ENCODE measurements around the gene C5orf47. TPM values are rescaled to one million over a fixed set of nuclear protein-coding genes. Genes with fewer than 3 reads are reported as not detected.
A peak's percentile ranks its signal among the peaks of the same experiment; 100 is the strongest.

C5orf47 gene
- total and polyA plus RNA-seq, 5 donors from 2014 or later = not detected

DNA sequence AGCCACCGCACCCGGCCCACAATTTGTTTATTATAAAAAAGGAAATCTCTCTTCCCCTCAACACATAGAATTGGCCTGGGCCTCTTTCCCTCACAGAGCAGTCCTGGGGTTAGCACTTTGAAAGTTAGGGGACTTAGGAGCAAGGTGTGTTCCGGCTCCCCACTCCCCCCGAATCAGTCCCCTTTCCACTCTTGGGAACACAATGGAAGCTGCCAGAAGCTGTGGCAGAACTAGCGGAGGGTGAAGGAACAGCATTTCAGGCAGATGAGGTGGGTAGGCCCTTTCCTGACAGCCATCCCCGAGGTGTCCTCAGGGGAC, 16.4 kb upstream of the C5orf47 start:
- Mint-ChIP-seq H3K27me3 (peaks cover 4% of the 10 kb centered on the region), H3K27ac (no peak overlapping the region), H3K4me1 (peaks cover 0 to 10% (median 4%) of the 10 kb centered on the region in 4 donors), H3K4me3 (peak overlapping the region in 1 of 4 donors; percentile 86), H3K36me3 (no peaks in the 10 kb centered on the region), H3K9me3 (peaks cover 0 to 1% (median 0%) of the 10 kb centered on the region in 7 donors)
- H3K4me1 ChIP-seq (ENCODE audit: control insufficient read depth, insufficient read depth, low read length, poor library complexity, severe bottlenecking) = peaks cover 13% of the 10 kb centered on the region
- H3K9me3 ChIP-seq (ENCODE audit: control insufficient read depth in 2 of 2, low read length in 2 of 2) = no peaks in the 10 kb centered on the region
- H3K27me3 ChIP-seq (ENCODE audit: control insufficient read depth, insufficient read depth, low read length) = no peaks in the 10 kb centered on the region
- H3K27ac ChIP-seq (ENCODE audit: insufficient read depth, low read length, poor library complexity, severe bottlenecking) = no peak overlapping the region
- H3K36me3 ChIP-seq (ENCODE audit: control insufficient read depth, insufficient read depth, low read length) = no peaks in the 10 kb centered on the region
- ATAC-seq (ENCODE audit: low read depth in 2 of 2) = no peak
- H3K4me3 ChIP-seq (ENCODE audit: low read depth, low read length) = no peak overlapping the region
- DNase-seq = no peak

DNA sequence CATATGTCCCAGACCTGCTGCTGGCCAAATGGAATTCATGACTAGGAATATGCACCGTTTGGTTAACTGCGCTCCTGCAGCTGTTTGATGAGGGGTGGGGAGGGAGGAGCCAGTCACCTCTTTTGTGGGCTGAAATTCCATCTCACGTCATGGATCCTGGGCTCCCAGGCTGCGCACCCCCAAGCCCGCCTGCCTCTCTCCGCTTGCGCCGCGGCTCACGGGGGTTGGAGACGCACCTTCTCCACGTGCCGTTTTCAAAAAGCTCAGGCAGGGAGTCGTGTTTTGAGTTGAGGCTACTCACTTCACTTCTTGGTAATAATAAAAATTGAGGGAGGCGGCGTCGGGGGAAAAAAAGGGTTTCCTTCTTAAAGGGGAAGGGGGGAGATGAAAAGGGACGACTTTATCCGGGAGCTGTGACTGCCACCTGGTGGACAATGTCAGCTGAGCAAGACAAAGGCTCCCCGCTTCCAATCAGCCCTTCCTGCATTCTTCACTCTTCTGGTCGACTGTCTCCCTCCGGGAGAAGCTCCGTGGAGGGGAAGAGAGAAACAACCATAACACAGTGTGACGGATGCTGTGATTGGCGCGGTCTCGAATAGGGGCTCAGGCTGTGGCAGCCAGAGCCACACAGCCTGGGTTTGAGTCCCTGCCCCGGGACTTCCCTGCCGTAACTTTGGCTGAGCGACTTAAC, 15.9 kb upstream of the C5orf47 start:
- Histone ChIP-seq H3K9me3 (ENCODE audit: control insufficient read depth in 2 of 2, low read length in 2 of 2) (no peaks in the 10 kb centered on the region), H3K27ac (ENCODE audit: insufficient read depth, low read length, poor library complexity, severe bottlenecking) (no peak overlapping the region), H3K27me3 (ENCODE audit: control insufficient read depth, insufficient read depth, low read length) (no peaks in the 10 kb centered on the region), H3K36me3 (ENCODE audit: control insufficient read depth, insufficient read depth, low read length) (no peaks in the 10 kb centered on the region), H3K4me1 (ENCODE audit: control insufficient read depth, insufficient read depth, low read length, poor library complexity, severe bottlenecking) (peaks cover 13% of the 10 kb centered on the region), H3K4me3 (ENCODE audit: low read depth, low read length) (peak overlapping the region; percentile 39)
- Mint-ChIP-seq H3K27ac (peak overlapping the region in 2 of 3 donors; percentile 4 to 35), H3K36me3 (no peaks in the 10 kb centered on the region), H3K9me3 (peaks cover 0 to 1% (median 0%) of the 10 kb centered on the region in 7 donors), H3K27me3 (peaks cover 9% of the 10 kb centered on the region), H3K4me1 (peaks cover 0 to 10% (median 4%) of the 10 kb centered on the region in 4 donors), H3K4me3 (peak overlapping the region; percentile 14 to 86 (median 74))
- ATAC-seq (ENCODE audit: low read depth in 2 of 2) = peak; percentile 73 to 74
- DNase-seq = peak; percentile 65 to 74 (median 74)

DNA sequence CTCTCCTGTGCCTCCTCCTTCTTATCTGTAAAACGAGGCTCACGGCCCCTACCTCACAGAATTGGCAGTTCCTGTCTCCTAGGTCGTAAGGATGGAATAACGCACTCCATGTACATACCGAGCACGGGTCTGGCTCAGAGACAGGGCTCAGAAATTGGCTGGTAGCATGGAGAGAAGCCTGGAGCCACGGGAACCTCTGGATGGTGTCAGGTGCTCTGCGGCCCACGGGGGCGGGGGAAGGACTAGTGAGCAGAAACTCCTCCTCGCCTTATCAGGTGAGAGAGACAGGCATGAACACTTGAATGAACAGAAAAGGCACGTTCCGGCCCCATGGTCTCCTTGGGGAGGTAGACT, 15.4 kb upstream of the C5orf47 start:
- H3K4me3 Mint-ChIP-seq = peak overlapping the region in 3 of 4 donors; percentile 14 to 86 (median 77)
- H3K4me1 ChIP-seq (ENCODE audit: control insufficient read depth, insufficient read depth, low read length, poor library complexity, severe bottlenecking) = peaks cover 13% of the 10 kb centered on the region
- no peaks in the 10 kb centered on the region for H3K36me3 Mint-ChIP-seq
- H3K4me3 ChIP-seq (ENCODE audit: low read depth, low read length) = peak overlapping the region; percentile 39
- peaks cover 0 to 1% (median 0%) of the 10 kb centered on the region in 7 donors for H3K9me3 Mint-ChIP-seq
- no peaks in the 10 kb centered on the region for H3K9me3 ChIP-seq (ENCODE audit: control insufficient read depth in 2 of 2, low read length in 2 of 2)
- no peaks in the 10 kb centered on the region for H3K36me3 ChIP-seq (ENCODE audit: control insufficient read depth, insufficient read depth, low read length)
- no peak for DNase-seq
- H3K27me3 Mint-ChIP-seq = peaks cover 13% of the 10 kb centered on the region
- peaks cover 0 to 10% (median 4%) of the 10 kb centered on the region in 4 donors for H3K4me1 Mint-ChIP-seq
- H3K27me3 ChIP-seq (ENCODE audit: control insufficient read depth, insufficient read depth, low read length) = no peaks in the 10 kb centered on the region
- no peak overlapping the region for H3K27ac ChIP-seq (ENCODE audit: insufficient read depth, low read length, poor library complexity, severe bottlenecking)
- ATAC-seq (ENCODE audit: low read depth in 2 of 2) = peak in 1 of 2 donors; percentile 10
- H3K27ac Mint-ChIP-seq = peak overlapping the region in 1 of 3 donors; percentile 4

DNA sequence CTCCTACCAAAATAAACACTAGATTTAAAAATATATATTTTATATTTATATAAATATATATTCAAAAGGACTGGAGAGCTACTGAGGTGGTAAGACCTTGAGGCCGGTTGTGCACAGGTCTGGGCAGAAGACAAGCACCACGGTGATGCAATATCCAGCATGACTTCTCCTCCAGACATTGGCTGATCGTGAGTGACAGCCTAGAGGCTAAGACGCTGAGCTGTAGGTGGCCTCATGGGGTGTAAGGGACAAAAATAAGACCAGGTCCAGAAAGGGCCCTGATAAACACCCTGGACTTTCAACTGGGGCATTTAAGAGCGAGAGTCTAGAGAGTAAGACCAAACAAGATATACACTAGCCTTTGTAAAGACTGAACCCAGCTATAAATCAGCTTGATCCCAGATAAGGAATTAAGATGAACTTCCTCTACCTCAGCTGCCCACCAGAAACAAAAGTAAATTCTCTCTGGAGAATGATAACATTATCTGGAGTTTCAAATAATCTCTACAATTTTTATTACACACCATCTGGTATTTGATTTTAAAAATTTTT, 14.2 kb upstream of the C5orf47 start:
- no peak for DNase-seq
- Mint-ChIP-seq H3K27ac (no peak overlapping the region), H3K36me3 (no peaks in the 10 kb centered on the region), H3K4me3 (no peak overlapping the region), H3K9me3 (peaks cover 0 to 1% (median 0%) of the 10 kb centered on the region in 7 donors), H3K27me3 (peaks cover 23% of the 10 kb centered on the region), H3K4me1 (peaks cover 0 to 10% (median 4%) of the 10 kb centered on the region in 4 donors)
- no peak overlapping the region for H3K4me3 ChIP-seq (ENCODE audit: low read depth, low read length)
- H3K9me3 ChIP-seq (ENCODE audit: control insufficient read depth in 2 of 2, low read length in 2 of 2) = no peaks in the 10 kb centered on the region
- H3K4me1 ChIP-seq (ENCODE audit: control insufficient read depth, insufficient read depth, low read length, poor library complexity, severe bottlenecking) = peaks cover 13% of the 10 kb centered on the region
- ATAC-seq (ENCODE audit: low read depth in 2 of 2) = no peak
- H3K27ac ChIP-seq (ENCODE audit: insufficient read depth, low read length, poor library complexity, severe bottlenecking) = no peak overlapping the region
- H3K36me3 ChIP-seq (ENCODE audit: control insufficient read depth, insufficient read depth, low read length) = no peaks in the 10 kb centered on the region
- H3K27me3 ChIP-seq (ENCODE audit: control insufficient read depth, insufficient read depth, low read length) = peaks cover 2% of the 10 kb centered on the region

DNA sequence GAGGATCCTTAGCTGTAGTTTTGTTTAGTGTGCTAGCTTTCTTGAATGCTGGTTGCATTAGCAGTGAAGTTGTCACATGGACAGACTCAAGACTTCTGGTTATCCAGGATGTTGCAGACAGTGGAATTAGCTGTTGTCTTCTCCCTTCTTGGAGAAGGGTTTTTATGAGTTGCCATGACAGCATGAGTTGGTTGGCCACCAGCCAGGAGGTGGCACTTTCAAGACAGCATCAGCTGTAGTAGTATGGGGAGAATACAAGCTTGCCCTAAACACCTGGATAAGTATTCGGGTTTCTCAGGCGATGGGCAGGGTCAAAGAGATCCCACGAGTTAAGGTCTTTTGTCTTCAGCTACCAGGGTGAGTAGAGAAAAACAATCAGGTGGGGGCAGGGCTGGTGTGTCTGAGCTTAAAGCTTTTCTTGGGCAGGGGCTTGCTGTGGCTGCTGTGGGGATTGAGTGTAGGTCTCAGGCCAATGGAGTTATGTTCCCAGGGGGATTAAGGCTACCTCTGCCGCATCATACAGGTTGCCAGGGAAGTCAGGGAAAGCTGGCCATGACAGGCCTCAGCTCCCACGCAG, 7.7 kb upstream of the C5orf47 start:
- Histone ChIP-seq H3K9me3 (ENCODE audit: control insufficient read depth in 2 of 2, low read length in 2 of 2) (no peaks in the 10 kb centered on the region), H3K36me3 (ENCODE audit: control insufficient read depth, insufficient read depth, low read length) (no peaks in the 10 kb centered on the region), H3K4me1 (ENCODE audit: control insufficient read depth, insufficient read depth, low read length, poor library complexity, severe bottlenecking) (no peaks in the 10 kb centered on the region), H3K27me3 (ENCODE audit: control insufficient read depth, insufficient read depth, low read length) (peaks cover 15% of the 10 kb centered on the region), H3K27ac (ENCODE audit: insufficient read depth, low read length, poor library complexity, severe bottlenecking) (no peak overlapping the region), H3K4me3 (ENCODE audit: low read depth, low read length) (no peak overlapping the region)
- Mint-ChIP-seq H3K27me3 (peaks cover 31% of the 10 kb centered on the region), H3K9me3 (peaks cover 0 to 4% (median 2%) of the 10 kb centered on the region in 7 donors), H3K36me3 (no peaks in the 10 kb centered on the region), H3K4me1 (no peaks in the 10 kb centered on the region), H3K4me3 (no peak overlapping the region), H3K27ac (no peak overlapping the region)
- ATAC-seq (ENCODE audit: low read depth in 2 of 2) (no peak), DNase-seq (no peak)

DNA sequence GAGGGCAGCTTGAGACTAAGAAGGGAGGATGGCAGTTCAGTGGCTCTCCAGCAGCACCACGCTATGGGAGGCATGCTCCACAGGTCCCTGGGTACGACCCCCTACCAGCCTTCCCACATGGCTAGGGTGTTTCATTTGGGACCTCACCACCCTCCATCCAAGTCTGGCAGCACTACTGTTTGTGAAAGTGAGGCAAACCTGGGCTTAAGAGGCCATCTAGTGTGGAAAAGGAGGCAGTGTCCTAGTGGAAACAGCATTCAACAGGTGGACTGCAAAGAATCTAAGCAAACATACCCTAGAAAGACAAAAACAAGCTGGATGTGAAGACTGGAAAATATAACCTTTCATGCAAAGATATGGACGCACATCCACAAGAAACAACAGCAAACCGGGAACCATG, 4.8 kb upstream of the C5orf47 start:
- Mint-ChIP-seq H3K9me3 (peaks cover 0 to 4% (median 2%) of the 10 kb centered on the region in 7 donors), H3K27me3 (peaks cover 24% of the 10 kb centered on the region), H3K27ac (no peak overlapping the region), H3K4me1 (no peaks in the 10 kb centered on the region), H3K4me3 (no peak overlapping the region), H3K36me3 (no peaks in the 10 kb centered on the region)
- H3K4me3 ChIP-seq (ENCODE audit: low read depth, low read length) = no peak overlapping the region
- no peaks in the 10 kb centered on the region for H3K9me3 ChIP-seq (ENCODE audit: control insufficient read depth in 2 of 2, low read length in 2 of 2)
- DNase-seq (no peak), ATAC-seq (ENCODE audit: low read depth in 2 of 2) (no peak)
- H3K27me3 ChIP-seq (ENCODE audit: control insufficient read depth, insufficient read depth, low read length) = peaks cover 13% of the 10 kb centered on the region
- no peaks in the 10 kb centered on the region for H3K36me3 ChIP-seq (ENCODE audit: control insufficient read depth, insufficient read depth, low read length)
- H3K27ac ChIP-seq (ENCODE audit: insufficient read depth, low read length, poor library complexity, severe bottlenecking) = no peak overlapping the region
- H3K4me1 ChIP-seq (ENCODE audit: control insufficient read depth, insufficient read depth, low read length, poor library complexity, severe bottlenecking) = no peaks in the 10 kb centered on the region

DNA sequence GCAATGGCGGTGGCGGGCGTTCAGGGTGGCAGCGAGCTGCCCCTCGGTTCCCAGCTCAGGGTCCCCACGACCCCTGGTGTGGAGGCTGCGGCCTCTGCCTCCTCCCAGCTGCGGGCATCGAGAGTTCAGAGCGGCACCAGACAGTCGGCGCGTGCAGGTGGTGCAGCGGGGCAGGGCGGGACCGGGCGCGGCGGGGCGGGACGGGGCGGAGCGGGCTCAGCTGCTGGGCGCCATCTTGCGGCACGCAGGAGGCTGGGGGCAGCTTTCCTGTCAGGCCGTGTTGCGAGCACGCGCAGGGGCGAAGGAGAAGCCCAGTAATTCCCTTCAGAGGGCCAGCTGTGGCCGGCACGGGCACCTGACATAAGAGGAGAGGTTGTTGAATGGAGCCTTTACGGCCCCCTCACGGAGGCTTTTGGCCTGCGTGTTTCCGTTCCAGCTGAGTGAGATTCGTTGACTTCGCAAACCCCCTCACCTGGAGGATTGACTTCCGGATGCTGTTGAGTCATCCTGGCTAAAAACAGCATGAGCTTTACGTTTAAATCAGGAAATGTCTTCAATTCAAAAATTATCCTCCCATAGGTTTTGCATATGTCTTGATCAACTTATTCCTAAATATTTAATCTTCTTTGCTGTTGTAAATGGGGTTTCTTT, 587 bp downstream of the C5orf47 start:
- Mint-ChIP-seq H3K4me1 (no peaks in the 10 kb centered on the region), H3K4me3 (no peak overlapping the region), H3K27ac (no peak overlapping the region), H3K9me3 (no peaks in the 10 kb centered on the region), H3K27me3 (peaks cover 15% of the 10 kb centered on the region), H3K36me3 (no peaks in the 10 kb centered on the region)
- Histone ChIP-seq H3K4me1 (ENCODE audit: control insufficient read depth, insufficient read depth, low read length, poor library complexity, severe bottlenecking) (no peaks in the 10 kb centered on the region), H3K36me3 (ENCODE audit: control insufficient read depth, insufficient read depth, low read length) (no peaks in the 10 kb centered on the region), H3K27ac (ENCODE audit: insufficient read depth, low read length, poor library complexity, severe bottlenecking) (no peak overlapping the region), H3K9me3 (ENCODE audit: control insufficient read depth in 2 of 2, low read length in 2 of 2) (no peaks in the 10 kb centered on the region), H3K27me3 (ENCODE audit: control insufficient read depth, insufficient read depth, low read length) (peaks cover 2% of the 10 kb centered on the region), H3K4me3 (ENCODE audit: low read depth, low read length) (no peak overlapping the region)
- ATAC-seq (ENCODE audit: low read depth in 2 of 2) (no peak), DNase-seq (no peak)

Measured in CD4-positive, CD25-positive, alpha-beta regulatory T cell (primary cell).